Astrocyte (in vitro differentiated cells and primary cell): Measurements from ENCODE around the gene SAMD7. TPM values are rescaled to one million over a fixed set of nuclear protein-coding genes. Genes with fewer than 3 reads are reported as not detected.

ENCODE experiments used
- DNase-seq: peaks from one replicate; pipeline ENCODE4 v3.0.0-alpha.2; 2010; ENCODE audit warnings: low read depth
- FAIRE-seq: peaks from 2 replicates; lab custom pipeline; 2011; peaks lifted over from hg19 to GRCh38; lab: Jason Lieb, UNC
- H2AFZ ChIP-seq: 2 replicates; pipeline ENCODE4 v1.6.0; 2012; ENCODE audit warnings: low read depth, low read length, inconsistent platforms
- H3K27ac ChIP-seq: 2 replicates; pipeline ENCODE4 v1.5.1; 2011; ENCODE audit warnings: low read depth, low read length, inconsistent platforms
- H3K27me3 ChIP-seq: 2 replicates; pipeline ENCODE4 v1.6.0; 2011; ENCODE audit warnings: low read length, inconsistent platforms; ENCODE audit not compliant: insufficient read depth
- H3K36me3 ChIP-seq: 2 replicates; pipeline ENCODE4 v1.5.1; 2011; ENCODE audit warnings: low read length, inconsistent platforms; ENCODE audit not compliant: insufficient read depth
- H3K4me1 ChIP-seq: 2 replicates; pipeline ENCODE4 v1.5.1; 2011; ENCODE audit warnings: low read length, inconsistent platforms; ENCODE audit not compliant: insufficient read depth
- H3K4me2 ChIP-seq: 2 replicates; pipeline ENCODE4 v1.6.0; 2012; ENCODE audit warnings: low read length, inconsistent platforms
- H3K4me3 ChIP-seq: 2 replicates; pipeline ENCODE4 v1.5.1; 2011; ENCODE audit warnings: low read depth, mild to moderate bottlenecking, low read length, inconsistent platforms; ENCODE audit not compliant: insufficient read depth
- H3K79me2 ChIP-seq: 2 replicates; pipeline ENCODE4 v1.6.0; 2012; ENCODE audit warnings: mild to moderate bottlenecking, low read length, inconsistent platforms; ENCODE audit not compliant: insufficient read depth
- H3K9ac ChIP-seq: 2 replicates; pipeline ENCODE4 v1.6.0; 2012; ENCODE audit warnings: mild to moderate bottlenecking, low read length, inconsistent platforms
- H3K9me3 ChIP-seq: 2 replicates; pipeline ENCODE4 v1.5.1; 2012; ENCODE audit warnings: low read depth, mild to moderate bottlenecking, low read length, inconsistent platforms; ENCODE audit not compliant: insufficient read depth
- H4K20me1 ChIP-seq: 2 replicates; pipeline ENCODE4 v1.6.0; 2012; ENCODE audit warnings: low read length, inconsistent platforms; ENCODE audit not compliant: insufficient read depth
- H3K27ac Mint-ChIP-seq: one replicate; pipeline ENCODE4 v1.8.0; 2021; ENCODE audit warnings: mild to moderate bottlenecking, mixed read lengths; ENCODE audit not compliant: unreplicated experiment
- H3K27me3 Mint-ChIP-seq: one replicate; pipeline ENCODE4 v1.8.0; 2021; ENCODE audit warnings: low read depth, mixed read lengths; ENCODE audit not compliant: unreplicated experiment
- H3K36me3 Mint-ChIP-seq: one replicate; pipeline ENCODE4 v1.8.0; 2021; ENCODE audit warnings: low read depth, mixed read lengths; ENCODE audit not compliant: unreplicated experiment
- H3K4me1 Mint-ChIP-seq: one replicate; pipeline ENCODE4 v1.8.0; 2021; ENCODE audit warnings: low read depth, mixed read lengths; ENCODE audit not compliant: unreplicated experiment
- H3K4me3 Mint-ChIP-seq: one replicate; pipeline ENCODE4 v1.8.0; 2021; ENCODE audit warnings: mild to moderate bottlenecking, moderate library complexity, mixed read lengths; ENCODE audit not compliant: unreplicated experiment
- H3K9me3 Mint-ChIP-seq: one replicate; pipeline ENCODE4 v1.8.0; 2021; ENCODE audit warnings: mild to moderate bottlenecking, mixed read lengths; ENCODE audit not compliant: unreplicated experiment
- CTCF ChIP-seq: IDR thresholded peaks from 2 replicates; pipeline ENCODE4 v1.5.1; 2011; ENCODE audit warnings: low read depth, mild to moderate bottlenecking, inconsistent platforms, low read length, moderate library complexity; ENCODE audit not compliant: insufficient read depth
- EZH2 ChIP-seq: IDR thresholded peaks from 2 replicates; pipeline ENCODE4 v1.6.1; 2012; ENCODE audit warnings: mild to moderate bottlenecking, low read length, inconsistent platforms; ENCODE audit not compliant: insufficient read depth
- total RNA-seq: library from RNA; stranded (reverse); gene quantifications from 2 replicates; pipeline ENCODE4 v1.2.1, GENCODE V29; 2021

Gene SAMD7
- total RNA-seq, 1 donor from 2014 or later, result not detected

GRCh38 chr3:169946336-169946735 lies 35.0 kb downstream of the SAMD7 start:
- TF ChIP-seq CTCF, result no peak
- no peak for TF ChIP-seq EZH2
- no peak overlapping the region for H3K4me2 ChIP-seq
- Mint-ChIP-seq H3K4me3 (no peak overlapping the region), H3K27me3 (peaks cover 4% of the 10 kb centered on the region), H3K4me1 (peaks cover 2% of the 10 kb centered on the region), H3K36me3 (no peaks in the 10 kb centered on the region), H3K27ac (no peak overlapping the region), H3K9me3 (no peaks in the 10 kb centered on the region)
- H3K79me2 ChIP-seq, result no peaks in the 10 kb centered on the region
- no peak overlapping the region for H3K27ac ChIP-seq
- H3K9ac ChIP-seq, result no peak overlapping the region
- no peak for FAIRE-seq
- no peaks in the 10 kb centered on the region for H3K4me1 ChIP-seq
- no peak overlapping the region for H3K4me3 ChIP-seq
- DNase-seq, result no peak
- no peaks in the 10 kb centered on the region for H4K20me1 ChIP-seq
- no peaks in the 10 kb centered on the region for H3K36me3 ChIP-seq
- no peak overlapping the region for H2AFZ ChIP-seq
- H3K9me3 ChIP-seq, result no peaks in the 10 kb centered on the region
- peaks cover 2% of the 10 kb centered on the region for H3K27me3 ChIP-seq

GRCh38 chr3:169948559-169949448 lies 37.4 kb downstream of the SAMD7 start:
- DNase-seq (no peak), FAIRE-seq (no peak)
- no peak for TF ChIP-seq CTCF
- Mint-ChIP-seq H3K4me1 (peaks cover 8% of the 10 kb centered on the region), H3K27ac (no peak overlapping the region), H3K36me3 (no peaks in the 10 kb centered on the region), H3K27me3 (peaks cover 4% of the 10 kb centered on the region), H3K4me3 (no peak overlapping the region), H3K9me3 (no peaks in the 10 kb centered on the region)
- Histone ChIP-seq H4K20me1 (no peaks in the 10 kb centered on the region), H3K9ac (no peak overlapping the region), H2AFZ (no peak overlapping the region), H3K36me3 (no peaks in the 10 kb centered on the region), H3K27me3 (peaks cover 2% of the 10 kb centered on the region), H3K9me3 (no peaks in the 10 kb centered on the region), H3K4me3 (no peak overlapping the region), H3K79me2 (no peaks in the 10 kb centered on the region), H3K4me2 (no peak overlapping the region), H3K27ac (no peak overlapping the region), H3K4me1 (no peaks in the 10 kb centered on the region)

DNA sequence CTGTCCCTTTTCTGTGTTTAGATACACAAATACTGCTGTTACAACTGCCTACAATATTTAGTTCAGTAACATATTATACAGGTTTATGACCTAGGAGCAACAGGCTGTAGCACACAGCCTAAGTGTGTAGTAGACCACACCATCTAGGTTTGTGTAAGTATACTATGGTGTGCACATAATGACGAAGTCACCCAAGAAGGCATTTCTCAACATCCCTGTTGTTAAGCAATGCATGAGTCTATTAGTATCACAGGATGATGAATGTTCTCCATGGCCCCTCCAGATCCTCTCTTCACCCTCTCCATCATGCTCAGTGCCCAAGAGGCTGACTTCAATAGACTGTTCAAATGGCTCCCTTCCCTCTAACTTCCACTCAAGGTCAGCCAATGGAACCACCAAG lies 40.7 kb downstream of the SAMD7 start:
- Histone ChIP-seq H3K9ac (no peak overlapping the region), H3K36me3 (no peaks in the 10 kb centered on the region), H3K4me3 (no peak overlapping the region), H3K27ac (no peak overlapping the region), H3K9me3 (no peaks in the 10 kb centered on the region), H3K4me2 (no peak overlapping the region), H2AFZ (no peak overlapping the region), H3K4me1 (no peaks in the 10 kb centered on the region), H3K79me2 (no peaks in the 10 kb centered on the region), H3K27me3 (peaks cover 2% of the 10 kb centered on the region), H4K20me1 (no peaks in the 10 kb centered on the region)
- TF ChIP-seq EZH2, result no peak
- no peak for TF ChIP-seq CTCF
- DNase-seq, result no peak
- FAIRE-seq, result no peak
- Mint-ChIP-seq H3K27me3 (no peaks in the 10 kb centered on the region), H3K27ac (no peak overlapping the region), H3K4me1 (peaks cover 13% of the 10 kb centered on the region), H3K4me3 (no peak overlapping the region), H3K9me3 (no peaks in the 10 kb centered on the region), H3K36me3 (no peaks in the 10 kb centered on the region)
